HCT116 (cell line): ENCODE measurements around the gene MORF4L1. TPM values are rescaled to one million over a fixed set of nuclear protein-coding genes. Genes with fewer than 3 reads are reported as not detected.
A peak's percentile ranks its signal among the peaks of the same experiment; 100 is the strongest.

Source experiments
- ATAC-seq: fragments of 200-7000 bp; cut with Tn5 transposase; 2 replicates; pipeline ENCODE4 v1.9.1; 2020; ENCODE audit warnings: mild to moderate bottlenecking, moderate library complexity
- BruUV-seq: library from RNA; stranded (reverse); fragments of 400-500 nt; replicated peaks from 2 replicates; lab custom pipeline; 2021; lab: Mats Ljungman, UMichigan
- CTCF ChIA-PET: fragments of 300-600 bp; sonication (Branson Sonifier 250); formaldehyde crosslinking; loops from one replicate; lab custom pipeline; 2021; ENCODE audit warnings: antibody characterized with exemption; lab: Charles Lee
- POLR2A ChIA-PET: fragments of 300-600, 350-600 bp; sonication (Branson Sonifier 250); formaldehyde crosslinking; loops from one replicate; lab custom pipeline; 2021; ENCODE audit warnings: antibody characterized with exemption; lab: Charles Lee
- RAD21 ChIA-PET, 2 experiments: fragments of 300-600 bp; sonication (Branson Sonifier 250); formaldehyde crosslinking; loops; one replicate each; lab custom pipeline; 2023; ENCODE audit warnings: low total read pairs in 2 of 2; ENCODE audit not compliant: uncharacterized antibody in 2 of 2, unreplicated experiment in 2 of 2, low non-redundant PET in 1 of 2; lab: Charles Lee
- DNase-seq: peaks from one replicate; pipeline ENCODE4 v3.0.0-alpha.2; 2010; ENCODE audit warnings: low read depth, low spot score
- H2AFZ ChIP-seq: fragments of 200-600 bp; shearing (Covaris generic), sonication (generic); 2 replicates; pipeline ENCODE4 v1.6.1; 2017; ENCODE audit warnings: low read depth, mixed run types, mixed read lengths, antibody characterized with exemption, low read length; ENCODE audit not compliant: poor library complexity, severe bottlenecking
- H3K27ac ChIP-seq: 2 replicates; pipeline ENCODE4 v1.5.1; 2012; ENCODE audit warnings: low read depth, low read length
- H3K27me3 ChIP-seq: fragments of 200-600 bp; sonication (generic); 2 replicates; pipeline ENCODE4 v1.6.1; 2016; ENCODE audit warnings: mixed run types, low read length, mixed read lengths; ENCODE audit not compliant: insufficient read depth
- H3K36me3 ChIP-seq, 2 experiments: fragments of 200-500 bp in 1 of 2; fragments of 200-600 bp in 1 of 2; sonication (Bioruptor generic) in 1 of 2; sonication (generic) in 1 of 2; 2 replicates each; pipeline versions ENCODE4 v1.5.1 to v1.6.1; 2014 to 2016; ENCODE audit warnings: low read length in 2 of 2, inconsistent platforms in 1 of 2, mixed read lengths in 1 of 2, mixed run types in 1 of 2; ENCODE audit not compliant: insufficient read depth in 2 of 2, control insufficient read depth in 1 of 2
- H3K4me1 ChIP-seq, 2 experiments: fragments of 200-600 bp in 1 of 2; sonication (generic) in 1 of 2; 2 replicates each; pipeline versions ENCODE4 v1.5.1 to v1.6.1; 2012 to 2017; ENCODE audit warnings: low read length in 2 of 2, inconsistent platforms in 1 of 2, mild to moderate bottlenecking in 1 of 2, mixed read lengths in 1 of 2, mixed run types in 1 of 2, moderate library complexity in 1 of 2; ENCODE audit not compliant: insufficient read depth in 2 of 2, control insufficient read depth in 1 of 2
- H3K4me2 ChIP-seq: fragments of 200-600 bp; sonication (generic); 2 replicates; pipeline ENCODE4 v1.6.1; 2017; ENCODE audit warnings: mixed run types, low read length, mixed read lengths
- H3K4me3 ChIP-seq, 2 experiments: fragments of 200-600 bp in 1 of 2; sonication (generic) in 1 of 2; replicated peaks in 1 of 2; 2 replicates each; pipeline ENCODE4 v1.5.1; 2011 to 2016; ENCODE audit warnings: low read length in 2 of 2, control low read depth in 1 of 2, low read depth in 1 of 2, mild to moderate bottlenecking in 1 of 2, mixed read lengths in 1 of 2, mixed run types in 1 of 2
- H3K79me2 ChIP-seq: fragments of 200-600 bp; sonication (generic); 2 replicates; pipeline ENCODE4 v1.6.1; 2017; ENCODE audit warnings: mild to moderate bottlenecking, mixed run types, low read length, moderate library complexity, mixed read lengths; ENCODE audit not compliant: insufficient read depth
- H3K9ac ChIP-seq: fragments of 200-600 bp; sonication (generic); 2 replicates; pipeline ENCODE4 v1.6.1; 2016; ENCODE audit warnings: low read length, mixed read lengths
- H3K9me2 ChIP-seq: fragments of 200-600 bp; sonication (generic), shearing (Covaris generic); 2 replicates; pipeline ENCODE4 v1.6.1; 2017; ENCODE audit warnings: mixed run types, mild to moderate bottlenecking, moderate library complexity; ENCODE audit not compliant: insufficient read depth
- H3K9me3 ChIP-seq, 2 experiments: fragments of 200-500 bp in 1 of 2; fragments of 200-600 bp in 1 of 2; sonication (Bioruptor generic) in 1 of 2; sonication (generic) in 1 of 2; 2 replicates each; pipeline ENCODE4 v1.6.1; 2014 to 2017; ENCODE audit warnings: low read length in 2 of 2, mixed read lengths in 2 of 2, inconsistent platforms in 1 of 2, low read depth in 1 of 2, mild to moderate bottlenecking in 1 of 2, mixed run types in 1 of 2, moderate library complexity in 1 of 2; ENCODE audit not compliant: control insufficient read depth in 1 of 2, insufficient read depth in 1 of 2
- H4K20me1 ChIP-seq: fragments of 200-600 bp; sonication (generic), shearing (Covaris generic); 2 replicates; pipeline ENCODE4 v1.6.1; 2017; ENCODE audit warnings: mixed run types, mild to moderate bottlenecking, moderate library complexity; ENCODE audit not compliant: insufficient read depth
- CEBPB ChIP-seq: IDR thresholded peaks from 2 replicates; pipeline ENCODE4 v1.6.1; 2012; ENCODE audit warnings: low read depth
- POLR2A ChIP-seq: IDR thresholded peaks from 2 replicates; pipeline ENCODE4 v1.7.0; 2011; ENCODE audit warnings: borderline replicate concordance; ENCODE audit not compliant: insufficient read depth, insufficient read length; ENCODE audit errors: extremely low read depth
- intact Hi-C: fragments of 100-400 bp; cut with micrococcal nuclease; formaldehyde crosslinking; loops from 2 replicates; pipeline ENCODE4 v1.10.0; 2022
- total RNA-seq: library from RNA; stranded (reverse); gene quantifications from one replicate; pipeline ENCODE4 v1.2.1, GENCODE V29; 2021; ENCODE audit not compliant: unreplicated experiment
- TF ChIP-seq, protein P1 (sequence below), 3 experiments: fragments of 200-600 bp in 1 of 3; sonication (generic) in 1 of 3; IDR thresholded peaks in 2 of 3; conservative IDR thresholded peaks in 1 of 3; 2 replicates each; pipeline ENCODE4 v1.5.1; 2012 to 2017; ENCODE audit warnings: low read depth in 2 of 3, low read length in 2 of 3, antibody characterized with exemption in 1 of 3, borderline replicate concordance in 1 of 3, control low read depth in 1 of 3, mild to moderate bottlenecking in 1 of 3, mixed read lengths in 1 of 3, mixed run types in 1 of 3, moderate library complexity in 1 of 3; ENCODE audit not compliant: insufficient read depth in 1 of 3

Gene MORF4L1
- total RNA-seq, 1 experiment from 2014 or later, result 273 TPM

DNA sequence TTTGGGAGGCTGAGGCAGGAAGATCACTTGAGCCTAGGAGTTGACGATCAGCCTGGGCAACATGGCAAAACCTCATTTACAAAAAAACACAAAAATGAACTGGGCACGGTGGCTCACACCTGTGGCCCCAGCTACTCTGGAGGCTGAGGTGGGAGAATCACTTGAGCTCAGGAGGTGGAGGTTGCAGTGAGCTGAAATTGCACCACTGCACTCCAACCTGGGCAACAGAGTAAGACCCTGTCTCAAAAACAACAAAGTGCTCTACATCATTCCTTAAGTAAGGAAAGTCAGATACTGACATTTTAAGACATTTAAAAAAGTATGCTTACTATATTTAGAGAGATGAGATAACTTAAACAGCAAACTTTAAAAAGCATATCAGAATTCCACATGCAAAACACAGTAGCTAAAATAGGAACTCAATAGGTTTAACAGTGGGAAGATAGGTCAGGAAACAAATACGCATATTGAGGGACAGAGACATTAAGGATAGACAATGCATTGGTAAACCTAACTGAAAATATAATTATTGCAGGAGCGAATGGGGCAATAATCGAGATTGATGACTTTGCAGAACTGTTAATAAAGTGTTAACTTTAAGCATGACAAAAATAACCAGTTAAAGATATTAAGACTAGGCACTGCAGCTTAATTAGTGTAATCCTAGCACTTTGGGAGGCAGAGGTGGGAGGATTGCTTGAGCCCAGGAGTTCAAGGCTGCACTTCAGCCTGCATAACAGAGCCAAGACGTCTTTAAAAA, 32.1 kb downstream of the MORF4L1 start (continued):
- TF ChIP-seq, protein P1, sequence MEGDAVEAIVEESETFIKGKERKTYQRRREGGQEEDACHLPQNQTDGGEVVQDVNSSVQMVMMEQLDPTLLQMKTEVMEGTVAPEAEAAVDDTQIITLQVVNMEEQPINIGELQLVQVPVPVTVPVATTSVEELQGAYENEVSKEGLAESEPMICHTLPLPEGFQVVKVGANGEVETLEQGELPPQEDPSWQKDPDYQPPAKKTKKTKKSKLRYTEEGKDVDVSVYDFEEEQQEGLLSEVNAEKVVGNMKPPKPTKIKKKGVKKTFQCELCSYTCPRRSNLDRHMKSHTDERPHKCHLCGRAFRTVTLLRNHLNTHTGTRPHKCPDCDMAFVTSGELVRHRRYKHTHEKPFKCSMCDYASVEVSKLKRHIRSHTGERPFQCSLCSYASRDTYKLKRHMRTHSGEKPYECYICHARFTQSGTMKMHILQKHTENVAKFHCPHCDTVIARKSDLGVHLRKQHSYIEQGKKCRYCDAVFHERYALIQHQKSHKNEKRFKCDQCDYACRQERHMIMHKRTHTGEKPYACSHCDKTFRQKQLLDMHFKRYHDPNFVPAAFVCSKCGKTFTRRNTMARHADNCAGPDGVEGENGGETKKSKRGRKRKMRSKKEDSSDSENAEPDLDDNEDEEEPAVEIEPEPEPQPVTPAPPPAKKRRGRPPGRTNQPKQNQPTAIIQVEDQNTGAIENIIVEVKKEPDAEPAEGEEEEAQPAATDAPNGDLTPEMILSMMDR (IDR thresholded peaks at IDR 0.05 in 2 of 3, conservative IDR thresholded peaks at IDR 0.05 in 1 of 3; ENCODE audit: borderline replicate concordance in 1 of 3, insufficient read depth in 1 of 3, low read depth in 2 of 3, low read length in 2 of 3), result no peak

GRCh38 chr15:78906316-78906620, 33.6 kb downstream of the MORF4L1 start:
- ChIA-PET POLR2A (no interaction called here), RAD21 (no interaction called here)
- no peak for ATAC-seq
- Histone ChIP-seq H3K4me1 (no peaks in the 10 kb centered on the region), H3K4me2 (no peak overlapping the region)
- TF ChIP-seq POLR2A (no peak), CEBPB (0 out of 2 replicates have a peak, but pooled peaks have one; percentile 11)
- TF ChIP-seq, all 23 proteins: peak for 1
- Histone ChIP-seq H2AFZ (no peak overlapping the region), H3K36me3 (peaks cover 43 to 55% of the 10 kb centered on the region in 2 experiments), H3K4me3 (no peak overlapping the region), H3K27me3 (no peaks in the 10 kb centered on the region), H3K9me3 (no peaks in the 10 kb centered on the region), H3K9ac (no peak overlapping the region), H4K20me1 (0 out of 2 replicates have a peak, but pooled peaks cover 7% of the 10 kb centered on the region), H3K9me2 (no peaks in the 10 kb centered on the region), H3K79me2 (peaks cover 10% of the 10 kb centered on the region), H3K27ac (no peak overlapping the region)
- intact Hi-C loops, result no loop called here
- no TSS peak for BruUV-seq
- DNase-seq, result no peak
- CTCF ChIA-PET, result interaction anchor here (1.3 to 6.0 kb wide), 2 partner anchors 73 to 101 kb away, joined by 3 to 35 read pairs; no protein-coding TSS in a partner anchor
